NCI-H2171 (cell line): ENCODE measurements around the gene SUGT1.
A peak's percentile ranks its signal among the peaks of the same experiment; 100 is the strongest.

Source experiments
- DNase-seq: peaks from one replicate; lab custom pipeline; 2025; lab: John Stamatoyannopoulos, UW

The SUGT1 gene

GRCh38 chr13:52737965-52738364 lies 85.3 kb downstream of the SUGT1 start:
- no peak for DNase-seq

GRCh38 chr13:52738719-52739467 lies 86.3 kb downstream of the SUGT1 start:
- DNase-seq: no peak

GRCh38 chr13:52739468-52740071 lies 86.9 kb downstream of the SUGT1 start, which contains the start of gene CNMD:
Gene CNMD (minus strand): TSS chr13:52739820. CDS start chr13:52739701, 119 bp downstream.
- DNase-seq: no peak

GRCh38 chr13:52743569-52743968 lies 90.9 kb downstream of the SUGT1 start:
- DNase-seq: no peak

- DNase-seq: no peak
Measured at GRCh38 chr13:52743988-52744387, 91.4 kb downstream of the SUGT1 start.

- peak; percentile 35 for DNase-seq
Measured at GRCh38 chr13:52744842-52745375, 92.3 kb downstream of the SUGT1 start.

GRCh38 chr13:52746141-52746540 lies 93.5 kb downstream of the SUGT1 start:
- DNase-seq: no peak

- peak; percentile 61 for DNase-seq
Measured at GRCh38 chr13:52749419-52749818, 96.8 kb downstream of the SUGT1 start.
